Measurements from ENCODE around the gene CDC6.
"Not testable (repeated sequence)": the region's sequence is repeated elsewhere in the genome, so short reads cannot be mapped to it uniquely, and the experiment has no call there.

CDC6 gene

DNA sequence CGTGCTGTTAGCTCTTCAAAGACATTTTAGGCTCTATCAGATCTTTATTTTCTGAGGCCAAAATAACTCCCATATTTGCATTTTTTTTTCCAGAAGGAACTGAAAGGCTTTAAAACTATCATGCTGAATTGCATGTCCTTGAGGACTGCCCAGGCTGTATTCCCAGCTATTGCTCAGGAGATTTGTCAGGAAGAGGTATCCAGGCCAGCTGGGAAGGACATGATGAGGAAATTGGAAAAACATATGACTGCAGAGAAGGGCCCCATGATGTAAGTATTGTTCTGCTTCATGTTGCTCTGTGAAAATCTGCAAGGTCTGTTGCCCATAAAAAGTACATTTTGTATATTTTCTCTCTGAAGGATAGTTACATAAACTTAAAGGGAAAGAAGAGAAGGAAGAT, 5.7 kb downstream of the CDC6 start:
- DNase-seq (ENCODE audit: low spot score) = no peak
- in situ Hi-C loops (cut with MboI; ENCODE audit: low sequenced_read_pairs, unreplicated experiment) = loop anchor here (10.0 kb wide), 1 partner anchor 241 kb away; no protein-coding TSS in a partner anchor
- TF ChIP-seq, protein P1, sequence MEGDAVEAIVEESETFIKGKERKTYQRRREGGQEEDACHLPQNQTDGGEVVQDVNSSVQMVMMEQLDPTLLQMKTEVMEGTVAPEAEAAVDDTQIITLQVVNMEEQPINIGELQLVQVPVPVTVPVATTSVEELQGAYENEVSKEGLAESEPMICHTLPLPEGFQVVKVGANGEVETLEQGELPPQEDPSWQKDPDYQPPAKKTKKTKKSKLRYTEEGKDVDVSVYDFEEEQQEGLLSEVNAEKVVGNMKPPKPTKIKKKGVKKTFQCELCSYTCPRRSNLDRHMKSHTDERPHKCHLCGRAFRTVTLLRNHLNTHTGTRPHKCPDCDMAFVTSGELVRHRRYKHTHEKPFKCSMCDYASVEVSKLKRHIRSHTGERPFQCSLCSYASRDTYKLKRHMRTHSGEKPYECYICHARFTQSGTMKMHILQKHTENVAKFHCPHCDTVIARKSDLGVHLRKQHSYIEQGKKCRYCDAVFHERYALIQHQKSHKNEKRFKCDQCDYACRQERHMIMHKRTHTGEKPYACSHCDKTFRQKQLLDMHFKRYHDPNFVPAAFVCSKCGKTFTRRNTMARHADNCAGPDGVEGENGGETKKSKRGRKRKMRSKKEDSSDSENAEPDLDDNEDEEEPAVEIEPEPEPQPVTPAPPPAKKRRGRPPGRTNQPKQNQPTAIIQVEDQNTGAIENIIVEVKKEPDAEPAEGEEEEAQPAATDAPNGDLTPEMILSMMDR (IDR thresholded peaks at IDR 0.05; ENCODE audit: borderline replicate concordance, control extremely low read depth, extremely low read depth, insufficient read depth, missing control alignments) = no peak

DNA sequence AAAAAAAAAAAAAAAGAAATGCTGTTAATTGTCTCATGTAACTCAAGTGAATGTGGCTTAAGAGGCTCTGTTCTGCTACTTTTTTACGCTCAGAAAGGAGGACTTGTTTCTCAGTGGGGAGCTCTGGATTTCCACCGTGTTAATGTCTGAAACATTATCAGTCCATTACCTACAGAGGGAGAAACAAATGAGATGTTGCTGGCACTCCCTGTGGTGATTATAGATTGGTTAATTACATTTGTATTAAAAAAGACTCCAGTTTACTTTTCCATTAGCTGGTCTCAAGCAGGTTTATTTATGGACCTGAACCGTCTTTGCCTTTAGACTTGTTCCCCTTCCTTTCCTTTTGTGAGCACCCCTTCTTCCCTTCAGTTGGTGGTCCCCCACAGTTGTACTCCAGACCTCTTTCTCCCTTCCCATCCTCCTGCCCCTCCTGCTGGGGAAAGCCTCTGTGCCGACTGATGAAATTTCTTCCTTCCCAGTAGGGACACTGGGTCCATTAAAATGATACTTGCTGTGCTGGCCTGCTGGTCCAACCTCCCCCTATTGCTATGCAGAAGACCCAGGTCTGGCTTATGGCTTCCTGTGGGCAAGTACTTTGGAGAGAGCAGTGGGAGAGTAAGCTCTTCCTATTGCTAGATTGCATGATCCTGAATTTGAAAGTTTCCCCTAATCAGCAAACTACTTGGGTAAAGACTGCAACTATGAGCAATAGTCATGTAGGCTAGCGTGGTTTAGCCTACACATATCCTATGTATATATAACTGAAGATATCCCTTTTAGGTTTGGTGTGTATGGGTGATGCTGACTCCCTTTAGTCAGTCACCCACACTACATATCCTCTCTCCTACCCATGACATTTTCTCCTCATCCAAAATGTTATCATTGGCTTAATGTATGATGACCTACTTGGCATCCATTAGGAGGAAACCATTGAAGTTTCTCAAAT, 8.1 kb downstream of the CDC6 start:
- DNase-seq (ENCODE audit: low spot score) = no peak
- TF ChIP-seq, protein P1 (IDR thresholded peaks at IDR 0.05; ENCODE audit: borderline replicate concordance, control extremely low read depth, extremely low read depth, insufficient read depth, missing control alignments) = no peak
- in situ Hi-C loops (cut with MboI; ENCODE audit: low sequenced_read_pairs, unreplicated experiment) = loop anchor here (10.0 kb wide), 1 partner anchor 239 kb away; no protein-coding TSS in a partner anchor

DNA sequence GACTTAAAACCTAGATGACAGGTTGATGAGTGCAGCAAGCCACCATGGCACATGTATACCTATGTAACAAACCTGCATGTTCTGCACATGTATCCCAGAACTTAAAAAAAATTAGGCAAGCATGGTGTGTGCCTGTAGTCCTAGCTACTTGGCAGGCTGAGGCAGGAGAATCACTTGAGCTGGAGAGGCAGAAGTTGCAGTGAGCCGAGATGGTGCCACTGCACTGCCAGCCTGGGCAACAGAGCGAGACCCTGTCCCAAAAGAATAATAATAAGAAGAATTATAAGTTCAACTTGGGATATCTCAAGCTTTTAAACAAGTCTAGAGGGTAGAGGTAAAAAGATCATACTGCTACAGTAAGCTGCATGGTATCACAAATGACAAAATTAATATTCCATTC, 9.8 kb downstream of the CDC6 start:
- in situ Hi-C loops (cut with MboI; ENCODE audit: low sequenced_read_pairs, unreplicated experiment) = loop anchor here (10.0 kb wide), 1 partner anchor 237 kb away; no protein-coding TSS in a partner anchor
- TF ChIP-seq, protein P1 (IDR thresholded peaks at IDR 0.05; ENCODE audit: borderline replicate concordance, control extremely low read depth, extremely low read depth, insufficient read depth, missing control alignments) = no peak
- no peak for DNase-seq (ENCODE audit: low spot score)

DNA sequence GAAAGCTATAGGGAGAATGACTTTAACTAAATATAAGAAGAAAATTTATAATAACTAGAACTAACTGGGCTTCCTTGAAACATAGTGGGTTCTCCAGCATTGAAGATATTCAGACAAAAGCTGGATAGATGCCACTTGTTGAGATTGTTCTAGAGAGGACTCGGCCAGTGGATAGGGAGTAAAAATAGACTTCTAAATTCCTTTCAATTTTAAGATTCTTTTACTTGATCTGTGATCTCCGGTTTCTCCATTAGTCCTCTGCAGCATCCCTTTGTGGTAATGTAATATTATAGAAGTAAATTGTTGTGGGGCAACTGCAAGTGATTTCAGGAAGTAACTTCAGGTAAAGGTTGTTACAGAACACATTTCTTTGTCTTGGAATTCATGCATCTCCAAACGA, 11.0 kb downstream of the CDC6 start:
- in situ Hi-C loops (cut with MboI; ENCODE audit: low sequenced_read_pairs, unreplicated experiment) = loop anchor here (10.0 kb wide), 1 partner anchor 236 kb away; no protein-coding TSS in a partner anchor
- TF ChIP-seq, protein P1 (IDR thresholded peaks at IDR 0.05; ENCODE audit: borderline replicate concordance, control extremely low read depth, extremely low read depth, insufficient read depth, missing control alignments) = no peak

DNA sequence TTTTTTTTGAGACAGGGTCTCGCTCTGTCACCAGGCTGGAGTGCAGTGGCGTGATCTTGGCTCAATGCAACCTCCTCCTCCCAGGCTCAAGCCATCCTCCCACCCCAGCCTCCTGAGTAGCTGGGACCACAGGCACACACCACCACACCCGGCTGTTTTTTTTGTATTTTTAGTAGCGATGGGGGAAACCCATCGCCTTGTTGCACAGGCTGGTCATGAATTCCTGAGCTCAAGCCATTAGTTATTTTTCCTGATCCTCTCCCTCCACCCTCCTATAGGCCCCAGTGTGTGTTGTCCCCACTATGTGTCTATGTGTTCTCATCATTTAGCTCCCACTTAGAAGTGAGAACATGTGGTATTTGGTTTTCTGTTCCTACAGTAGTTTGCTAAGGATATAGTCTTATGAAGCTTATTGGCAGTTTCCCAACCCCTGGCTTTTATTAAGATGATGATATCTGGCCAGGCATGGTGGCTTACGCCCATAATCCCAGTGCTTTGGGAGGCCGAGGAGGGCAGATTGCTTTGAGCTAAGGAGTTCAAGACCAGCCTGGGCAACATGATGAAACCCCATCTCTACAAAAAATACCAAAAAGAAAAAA, 11.6 kb downstream of the CDC6 start:
- in situ Hi-C loops (cut with MboI; ENCODE audit: low sequenced_read_pairs, unreplicated experiment) = loop anchor here (10.0 kb wide), 1 partner anchor 236 kb away; no protein-coding TSS in a partner anchor
- DNase-seq (ENCODE audit: low spot score) = not testable (repeated sequence)

More for the DNA sequence above, 11.0 kb downstream of the CDC6 start:
- no peak for DNase-seq (ENCODE audit: low spot score)

DNA sequence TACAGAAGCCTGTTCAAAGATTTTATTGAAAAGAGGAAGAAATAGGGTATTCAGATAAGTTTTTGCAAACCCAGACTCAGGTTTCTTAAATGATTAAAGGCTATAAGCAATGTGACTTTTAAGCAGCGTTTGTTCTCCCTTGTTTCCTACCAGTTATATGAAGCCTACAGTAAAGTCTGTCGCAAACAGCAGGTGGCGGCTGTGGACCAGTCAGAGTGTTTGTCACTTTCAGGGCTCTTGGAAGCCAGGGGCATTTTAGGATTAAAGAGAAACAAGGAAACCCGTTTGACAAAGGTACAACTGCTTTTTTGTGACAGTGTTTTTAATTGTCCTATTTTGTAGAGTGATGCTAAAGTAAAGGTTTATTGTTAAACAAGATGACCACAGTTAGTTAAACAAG, 13.6 kb downstream of the CDC6 start:
- TF ChIP-seq, protein P1 (IDR thresholded peaks at IDR 0.05; ENCODE audit: borderline replicate concordance, control extremely low read depth, extremely low read depth, insufficient read depth, missing control alignments) = no peak
- no peak for DNase-seq (ENCODE audit: low spot score)
- in situ Hi-C loops (cut with MboI; ENCODE audit: low sequenced_read_pairs, unreplicated experiment) = loop anchor here (5.0 kb wide), 1 partner anchor 51 kb away; no protein-coding TSS in a partner anchor

Measured in GM13976 (cell line).